PC-3 (cell line): ENCODE results near the gene TAGLN2. TPM values are rescaled to one million over a fixed set of nuclear protein-coding genes. Genes with fewer than 3 reads are reported as not detected.

Source experiments
- ATAC-seq: fragments of 200-7000 bp; cut with Tn5 transposase; 2 replicates; pipeline ENCODE4 v1.9.1; 2020; ENCODE audit warnings: mild to moderate bottlenecking, moderate library complexity
- BruUV-seq: library from RNA; stranded (reverse); fragments of 400-500 nt; replicated peaks from 2 replicates; lab custom pipeline; 2021; lab: Mats Ljungman, UMichigan
- CTCF ChIA-PET: fragments of 300-600 bp; sonication (Branson Sonifier 250); formaldehyde crosslinking; loops from one replicate; lab custom pipeline; 2022; ENCODE audit warnings: antibody characterized with exemption; lab: Charles Lee
- POLR2A ChIA-PET: fragments of 300-600 bp; sonication (Branson Sonifier 250); formaldehyde crosslinking; loops from one replicate; lab custom pipeline; 2022; ENCODE audit warnings: antibody characterized with exemption; ENCODE audit not compliant: unreplicated experiment; lab: Charles Lee
- DNase-seq: peaks from one replicate; pipeline ENCODE4 v3.0.0-alpha.2; 2015
- H2AFZ ChIP-seq: fragments of 300-600 bp; sonication (generic); 2 replicates; pipeline ENCODE4 v1.6.0; 2016; ENCODE audit warnings: antibody characterized with exemption, low read length
- H3F3A ChIP-seq: fragments of 300-600 bp; sonication (generic); one replicate; pipeline ENCODE4 v1.6.0; 2017; ENCODE audit warnings: antibody characterized with exemption, low read length, control low read depth, mild to moderate bottlenecking; ENCODE audit not compliant: unreplicated experiment
- H3K27ac ChIP-seq: fragments of 300-600 bp; sonication (generic); 2 replicates; pipeline ENCODE4 v1.5.1; 2016; ENCODE audit warnings: mild to moderate bottlenecking, low read length
- H3K27me3 ChIP-seq: fragments of 300-600 bp; sonication (generic); 2 replicates; pipeline ENCODE4 v1.6.1; 2016; ENCODE audit warnings: low read length, mixed read lengths
- H3K36me3 ChIP-seq: fragments of 300-600 bp; sonication (generic); 2 replicates; pipeline ENCODE4 v1.6.1; 2016; ENCODE audit warnings: low read depth, mixed run types, low read length, mixed read lengths
- H3K4me1 ChIP-seq: fragments of 300-600 bp; sonication (generic); 2 replicates; pipeline ENCODE4 v1.5.1; 2016; ENCODE audit warnings: low read length; ENCODE audit not compliant: insufficient read depth
- H3K4me2 ChIP-seq: fragments of 300-600 bp; sonication (generic); 2 replicates; pipeline ENCODE4 v1.6.0; 2016; ENCODE audit warnings: low read length
- H3K4me3 ChIP-seq: fragments of 300-600 bp; sonication (generic); 2 replicates; pipeline ENCODE4 v1.5.1; 2016; ENCODE audit warnings: mild to moderate bottlenecking, low read length, mixed read lengths
- H3K79me2 ChIP-seq: fragments of 300-600 bp; sonication (generic); 2 replicates; pipeline ENCODE4 v1.6.1; 2017; ENCODE audit warnings: low read length, mixed read lengths
- H3K9ac ChIP-seq: fragments of 300-600 bp; sonication (generic); 2 replicates; pipeline ENCODE4 v1.6.0; 2016; ENCODE audit warnings: mild to moderate bottlenecking, low read length
- H3K9me2 ChIP-seq: fragments of 300-600 bp; sonication (generic); replicated peaks from 2 replicates; pipeline ENCODE4 v1.6.1; 2016; ENCODE audit warnings: mixed run types, low read length, mixed read lengths
- H3K9me3 ChIP-seq: fragments of 300-600 bp; sonication (generic); 2 replicates; pipeline ENCODE4 v1.6.1; 2016; ENCODE audit warnings: low read length, mixed read lengths
- H4K20me1 ChIP-seq: fragments of 300-600 bp; sonication (generic); 2 replicates; pipeline ENCODE4 v1.6.1; 2016; ENCODE audit warnings: low read length, mixed read lengths
- CTCF ChIP-seq: fragments of 300-600 bp; sonication (generic); conservative IDR thresholded peaks from 2 replicates; pipeline ENCODE4 v1.5.1; 2017; ENCODE audit warnings: antibody characterized with exemption, low read depth, mild to moderate bottlenecking, low read length
- EZH2 ChIP-seq: fragments of 300-600 bp; sonication (generic); IDR thresholded peaks from one replicate; pipeline ENCODE4 v1.6.1; 2017; ENCODE audit warnings: antibody characterized with exemption, mild to moderate bottlenecking, low read length; ENCODE audit not compliant: unreplicated experiment
- EZH2phosphoT487 ChIP-seq: fragments of 300-600 bp; sonication (generic); IDR thresholded peaks from 2 replicates; pipeline ENCODE4 v1.6.1; 2018; ENCODE audit warnings: mild to moderate bottlenecking, antibody characterized with exemption, low read length, borderline replicate concordance
- intact Hi-C: fragments of 100-400 bp; cut with micrococcal nuclease; formaldehyde crosslinking; loops from 2 replicates; pipeline ENCODE4 v1.9.0; 2023
- total RNA-seq: library from RNA; depleted of rRNA; stranded (reverse); fragments of >200 nt; gene quantifications from 2 replicates; pipeline ENCODE4 v1.2.3, GENCODE V29; 2014

Gene TAGLN2
- total RNA-seq, 1 experiment from 2014 or later = 1,584 TPM

GRCh38 chr1:159921700-159922504, 3.4 kb downstream of the TAGLN2 start:
- CTCF ChIA-PET = interaction anchor here (0.7 kb wide), 1 partner anchor 29 kb away, joined by 3 read pairs; no protein-coding TSS in a partner anchor

DNA sequence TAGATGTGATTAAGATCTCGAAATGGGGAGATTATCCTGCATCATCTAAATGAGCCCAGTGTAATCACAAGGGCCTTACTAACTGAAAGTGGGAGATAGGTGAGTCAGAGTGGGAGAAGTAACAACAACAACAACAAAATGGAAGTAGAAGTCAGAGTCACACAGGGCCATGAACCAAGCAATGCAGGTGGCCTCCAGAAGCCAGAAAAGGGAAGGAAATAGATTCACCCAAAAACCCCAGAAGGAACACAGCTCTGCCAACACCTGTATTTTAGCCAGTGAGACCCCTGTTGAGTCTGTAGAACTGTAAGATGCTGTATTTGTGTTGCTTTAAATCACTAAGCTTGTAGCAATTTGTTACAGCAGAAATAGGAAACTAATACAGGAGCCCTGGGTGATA, 4.1 kb downstream of the TAGLN2 start:
- H3K9ac ChIP-seq = no peak overlapping the region
- H3K79me2 ChIP-seq = peaks cover 84% of the 10 kb centered on the region
- no peak for DNase-seq
- H4K20me1 ChIP-seq = peaks cover 67% of the 10 kb centered on the region
- H3F3A ChIP-seq = peaks cover 13% of the 10 kb centered on the region
- TF ChIP-seq CTCF (no peak), EZH2 (no peak), EZH2phosphoT487 (no peak)
- peak overlapping the region; percentile 96; the same call in 1 of the 2 replicates for H3K4me3 ChIP-seq
- intact Hi-C loops = no loop called here
- CTCF ChIA-PET = interaction anchor here (0.7 kb wide), 1 partner anchor 28 kb away, joined by 3 read pairs; no protein-coding TSS in a partner anchor
- peaks cover 64% of the 10 kb centered on the region for H3K36me3 ChIP-seq
- BruUV-seq = no TSS peak
- no peak overlapping the region for H2AFZ ChIP-seq
- H3K27me3 ChIP-seq = no peaks in the 10 kb centered on the region
- no peaks in the 10 kb centered on the region for H3K9me2 ChIP-seq
- H3K9me3 ChIP-seq = no peaks in the 10 kb centered on the region
- H3K27ac ChIP-seq = no peak overlapping the region; the same call in 1 of the 2 replicates
- POLR2A ChIA-PET = no interaction called here
- no peak for ATAC-seq
- peak overlapping the region; percentile 98 for H3K4me2 ChIP-seq
- H3K4me1 ChIP-seq = peaks cover 82% of the 10 kb centered on the region

More at GRCh38 chr1:159921700-159922504, 3.4 kb downstream of the TAGLN2 start:
- H3K79me2 ChIP-seq = peaks cover 84% of the 10 kb centered on the region
- H3K36me3 ChIP-seq = peaks cover 64% of the 10 kb centered on the region
- H3K27me3 ChIP-seq = no peaks in the 10 kb centered on the region
- H3K4me3 ChIP-seq = peak overlapping the region; percentile 96
- intact Hi-C loops = no loop called here
- ATAC-seq = no peak
- no peak for DNase-seq
- H3K9ac ChIP-seq = peak overlapping the region; percentile 99
- H3K4me1 ChIP-seq = peaks cover 77% of the 10 kb centered on the region
- no TSS peak for BruUV-seq
- no peaks in the 10 kb centered on the region for H3K9me2 ChIP-seq
- POLR2A ChIA-PET = no interaction called here
- peak overlapping the region; percentile 98 for H3K4me2 ChIP-seq
- peak overlapping the region; percentile 99 for H3K27ac ChIP-seq
- no peak overlapping the region for H2AFZ ChIP-seq
- no peaks in the 10 kb centered on the region for H3K9me3 ChIP-seq
- TF ChIP-seq EZH2 (no peak), CTCF (no peak), EZH2phosphoT487 (no peak)
- peaks cover 64% of the 10 kb centered on the region for H4K20me1 ChIP-seq
- peaks cover 7% of the 10 kb centered on the region for H3F3A ChIP-seq

DNA sequence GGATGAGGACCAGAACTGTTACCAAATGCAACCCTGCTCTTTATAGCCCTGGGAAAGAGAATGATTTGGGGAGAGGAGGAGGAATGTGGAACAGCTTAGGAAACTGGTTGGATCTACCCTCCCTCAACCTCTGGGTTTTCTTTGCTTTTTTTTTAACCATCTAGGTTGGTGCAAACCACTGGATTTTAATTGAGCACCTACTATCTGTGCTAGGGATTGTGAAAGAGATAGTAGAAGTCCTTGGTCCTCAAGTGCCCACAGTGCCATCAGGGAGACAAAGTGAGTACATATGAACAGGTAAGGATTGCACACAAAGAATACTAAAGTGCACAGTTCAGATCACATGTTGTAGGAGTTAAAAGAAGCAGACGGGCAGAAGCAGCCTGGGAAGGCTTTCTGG, 4.7 kb downstream of the TAGLN2 start:
- ATAC-seq = no peak
- H3K4me3 ChIP-seq = no peak overlapping the region; the same call in 1 of the 2 replicates
- no peak overlapping the region; the same call in 1 of the 2 replicates for H3K27ac ChIP-seq
- H3K79me2 ChIP-seq = peaks cover 83% of the 10 kb centered on the region
- no peaks in the 10 kb centered on the region for H3K9me2 ChIP-seq
- peak overlapping the region; percentile 98 for H3K4me2 ChIP-seq
- H3K27me3 ChIP-seq = no peaks in the 10 kb centered on the region
- no peak for DNase-seq
- intact Hi-C loops = no loop called here
- TF ChIP-seq EZH2phosphoT487 (no peak), EZH2 (no peak), CTCF (no peak)
- peaks cover 19% of the 10 kb centered on the region for H3F3A ChIP-seq
- H3K9me3 ChIP-seq = no peaks in the 10 kb centered on the region
- H4K20me1 ChIP-seq = peaks cover 67% of the 10 kb centered on the region
- peaks cover 68% of the 10 kb centered on the region for H3K36me3 ChIP-seq
- peaks cover 82% of the 10 kb centered on the region for H3K4me1 ChIP-seq
- BruUV-seq = no TSS peak
- ChIA-PET CTCF (no interaction called here), POLR2A (no interaction called here)
- H2AFZ ChIP-seq = no peak overlapping the region
- no peak overlapping the region for H3K9ac ChIP-seq
